Activated CD8-positive, alpha-beta memory T cell treated with anti-CD3 and anti-CD28 coated beads, Interleukin-2, amount 50 U/mL, for 1 hour (primary cell): ENCODE data around the gene ME3.
"Not testable (repeated sequence)": the region's sequence is repeated elsewhere in the genome, so short reads cannot be mapped to it uniquely, and the experiment has no call there.

Experiments used
- DNase-seq: peaks from one replicate; pipeline ENCODE4 v3.0.0-alpha.2; 2020; ENCODE audit errors: extremely low read depth

ME3 gene

DNA sequence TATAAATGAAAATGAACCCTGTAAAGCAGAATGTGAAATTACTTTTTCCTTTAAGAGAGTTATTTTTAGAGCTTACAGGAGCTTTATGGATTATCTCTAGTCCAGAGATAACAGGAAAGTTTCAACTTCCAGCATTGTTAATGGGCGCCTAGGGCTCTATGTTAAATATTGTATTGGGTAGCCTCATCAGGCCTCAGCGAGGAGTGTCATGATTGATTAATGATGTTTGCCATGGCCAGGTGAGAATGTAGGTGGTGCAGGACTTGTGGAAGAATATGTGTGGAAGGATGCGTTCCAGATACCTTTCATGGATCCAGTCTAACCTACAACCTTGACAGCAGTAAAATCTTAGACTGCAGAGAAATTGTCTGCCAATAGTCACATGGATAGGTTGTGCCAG lies 50.6 kb downstream of the ME3 start:
- DNase-seq, result no peak

DNA sequence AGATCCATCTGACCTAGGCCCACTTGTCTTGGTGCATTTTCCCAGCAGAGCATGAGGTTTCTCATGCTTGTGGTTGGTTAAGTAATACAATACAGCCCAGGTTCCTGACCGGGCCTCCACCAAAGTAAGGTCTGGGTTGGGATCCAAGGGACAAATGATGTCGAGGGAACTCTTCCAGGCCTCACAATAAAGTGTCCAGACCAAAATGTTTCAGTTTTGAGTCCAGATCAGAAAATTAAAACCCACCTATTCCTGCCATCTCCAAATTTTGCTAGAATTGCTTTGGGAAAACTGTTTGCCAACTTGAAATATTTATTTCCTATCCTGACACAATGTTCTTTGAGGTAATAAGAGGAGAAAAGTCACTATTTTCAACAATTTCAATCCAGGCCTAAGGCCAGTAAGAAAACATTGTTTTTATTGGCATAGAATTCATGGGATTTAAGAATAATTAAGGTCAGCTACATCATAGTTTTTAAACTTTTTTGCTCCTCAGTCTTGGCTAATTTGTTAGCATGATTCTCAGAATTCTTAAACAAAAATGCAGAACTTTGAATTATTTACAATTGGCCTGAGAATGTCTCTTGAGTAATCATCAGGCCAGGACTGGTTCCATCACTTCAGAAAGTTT lies 51.4 kb downstream of the ME3 start:
- DNase-seq, result no peak

DNA sequence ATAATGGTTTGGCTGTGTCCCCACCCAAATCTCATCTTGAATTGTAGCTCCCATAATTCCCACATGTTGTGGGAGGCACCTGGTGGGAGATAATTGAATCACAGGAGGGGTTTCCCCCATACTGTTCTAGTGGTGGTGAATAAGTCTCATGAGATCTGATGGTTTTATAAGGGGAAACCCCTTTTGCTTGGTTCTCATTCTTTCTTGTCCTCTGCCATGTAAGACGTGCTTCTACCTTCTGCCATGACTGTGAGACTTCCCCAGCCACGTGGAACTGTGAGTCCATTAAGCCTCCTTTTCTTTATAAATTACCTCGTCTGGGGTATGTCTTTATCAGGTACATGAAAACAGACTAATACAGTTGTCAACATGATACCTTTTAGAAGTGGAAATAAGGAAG lies 53.0 kb downstream of the ME3 start:
- not testable (repeated sequence) for DNase-seq

DNA sequence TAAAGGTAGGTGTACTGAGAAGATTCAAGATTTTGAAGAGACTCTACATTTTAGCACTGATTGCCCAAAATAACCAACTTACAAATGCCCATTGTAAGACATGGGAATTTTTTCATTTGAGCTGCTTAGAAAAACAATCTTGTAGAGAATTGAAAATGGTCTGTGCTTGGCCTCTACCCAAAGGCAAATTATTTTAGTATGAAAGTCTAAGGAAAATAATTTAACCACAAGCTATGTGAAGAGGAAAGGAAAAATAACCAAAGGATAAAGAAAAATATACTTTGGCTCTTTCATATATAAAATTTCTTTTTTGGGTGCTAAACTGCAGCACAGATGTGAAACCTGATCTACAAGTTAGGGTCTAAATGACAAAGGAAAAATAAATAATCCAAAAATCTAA lies 54.9 kb downstream of the ME3 start:
- DNase-seq, result no peak

DNA sequence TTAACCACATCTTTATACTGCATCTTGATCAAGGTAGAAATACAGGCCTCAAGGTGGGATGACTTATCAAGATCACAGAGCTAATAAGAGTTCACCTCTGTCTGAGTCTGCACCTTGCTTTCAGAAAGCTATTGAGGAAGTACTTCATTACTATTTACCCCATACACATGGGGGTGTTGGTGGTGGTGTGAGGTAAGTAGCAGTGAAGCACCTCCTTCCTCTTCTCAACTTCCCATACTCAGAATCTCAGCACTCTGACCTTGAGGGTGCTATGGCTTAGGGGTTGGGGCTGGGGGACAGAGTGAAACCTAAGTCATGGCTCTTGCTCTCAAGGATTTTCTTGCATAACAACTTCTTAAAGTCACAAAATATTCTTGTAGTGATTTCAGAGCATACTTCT lies 56.9 kb downstream of the ME3 start:
- DNase-seq, result no peak

DNA sequence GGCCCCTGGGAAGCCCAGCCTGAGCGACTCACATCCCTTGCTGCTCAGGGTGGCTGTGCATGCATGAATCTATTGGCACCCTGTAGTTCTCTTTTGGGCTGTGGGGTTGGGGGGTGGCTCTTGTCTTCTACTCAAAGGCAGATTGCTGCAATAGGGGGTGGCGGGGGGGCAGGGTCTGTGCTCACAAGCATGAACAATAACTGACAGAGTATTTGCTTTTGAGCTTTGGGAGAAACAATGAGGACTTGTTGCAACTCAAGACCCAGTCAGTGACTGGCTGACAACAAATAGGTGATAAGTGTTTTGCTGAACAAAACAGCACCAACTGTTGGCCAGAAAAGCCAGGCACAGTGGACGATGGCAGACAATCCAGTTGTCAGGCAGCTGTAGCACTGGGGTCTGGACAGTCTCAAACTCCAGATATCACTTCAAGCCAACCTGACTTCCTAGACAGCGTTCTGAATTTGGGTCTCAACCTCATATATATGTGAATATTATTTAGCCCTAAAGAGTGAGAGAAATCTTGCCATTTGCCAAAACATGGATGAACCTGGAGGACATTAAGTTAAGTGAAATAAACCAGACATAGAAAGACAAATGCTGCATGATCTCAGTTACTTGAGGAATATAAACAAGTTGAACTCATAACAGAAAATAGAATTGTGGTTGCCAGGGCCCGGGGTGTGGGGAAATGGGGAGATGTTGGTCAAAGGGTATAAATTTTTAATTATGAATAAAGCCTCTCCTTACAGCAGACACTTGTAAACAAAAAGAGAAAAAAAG lies 61.7 kb downstream of the ME3 start:
- no peak for DNase-seq

DNA sequence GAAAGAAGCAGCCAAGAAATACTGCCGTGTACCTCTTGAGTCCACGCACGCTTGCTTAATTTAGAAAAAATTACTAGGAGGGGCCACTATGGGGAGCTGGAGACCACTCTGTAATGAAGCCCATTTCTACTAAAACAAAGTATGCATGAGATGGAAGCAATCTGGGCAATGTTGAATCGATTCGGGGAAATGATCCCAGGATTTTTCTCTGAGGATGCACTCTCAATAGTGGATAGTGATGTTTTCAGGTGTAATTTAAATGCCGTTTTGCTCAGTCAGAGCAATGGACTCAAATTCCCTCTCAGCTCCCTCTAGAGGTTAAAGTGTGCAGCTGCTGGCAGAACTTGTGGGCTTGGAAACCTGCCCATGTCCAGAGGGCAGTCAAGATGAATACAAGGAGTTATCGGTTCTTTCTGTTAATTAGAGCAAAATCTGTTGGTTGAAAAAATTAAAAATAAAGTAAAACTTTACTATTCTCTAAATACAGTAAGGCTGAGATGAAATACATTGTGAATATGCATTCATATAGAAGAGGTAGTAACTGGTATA lies 64.1 kb downstream of the ME3 start:
- DNase-seq, result no peak

DNA sequence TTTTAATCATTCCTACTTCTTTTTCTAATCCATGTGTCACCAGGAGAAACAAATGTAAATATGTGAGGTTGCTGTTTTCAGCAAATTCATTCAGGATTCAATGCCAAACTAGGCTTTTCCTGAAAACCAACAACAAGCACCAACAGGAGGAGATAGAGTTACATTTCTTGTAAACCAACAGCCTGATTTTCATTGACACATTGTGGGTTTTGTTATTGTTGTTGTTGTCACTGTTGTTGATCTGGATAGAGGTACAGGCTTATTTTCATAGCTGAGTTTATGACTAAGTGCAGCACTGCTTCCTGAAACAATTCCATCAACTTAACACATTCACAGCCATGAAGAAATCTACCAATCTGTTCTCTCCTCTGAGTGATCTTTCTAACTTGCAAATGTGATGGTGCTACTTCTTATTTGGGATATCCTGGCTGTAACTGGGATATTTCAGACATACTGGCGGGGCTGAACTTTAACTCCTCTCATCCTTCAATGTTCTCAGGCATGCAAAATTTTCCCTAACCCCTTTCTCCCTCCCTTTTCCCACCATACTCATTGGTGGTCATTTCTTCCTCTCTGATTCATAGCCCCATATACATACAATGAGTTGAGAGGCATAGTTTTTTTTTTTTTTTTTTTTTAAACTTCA lies 65.5 kb downstream of the ME3 start:
- DNase-seq, result no peak

DNA sequence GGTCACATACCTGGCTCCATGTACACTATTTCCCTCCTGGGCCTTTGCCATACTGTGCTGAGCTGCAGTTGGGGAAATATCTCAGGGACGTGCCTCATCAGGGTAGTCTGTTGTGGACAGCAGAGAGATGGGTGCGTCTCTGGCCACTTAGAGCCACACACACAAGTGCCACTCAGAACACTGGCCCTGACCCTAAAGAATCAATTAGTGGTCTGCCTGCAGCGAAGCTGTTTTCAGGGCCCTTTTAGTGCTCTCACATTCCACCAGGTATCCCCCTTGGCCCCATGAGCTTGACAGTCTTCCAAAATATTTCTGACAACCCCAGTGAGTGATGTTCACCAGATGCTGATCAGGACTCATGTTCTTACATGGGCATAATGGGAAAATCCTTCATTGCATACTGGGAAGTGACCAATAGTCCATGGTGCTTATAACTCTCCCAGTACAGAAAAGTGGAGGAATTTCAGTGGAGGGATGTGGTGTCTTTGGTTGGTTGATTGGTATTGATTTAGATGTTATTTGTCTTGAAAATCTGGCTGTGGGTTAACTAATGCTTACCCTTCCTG lies 66.1 kb downstream of the ME3 start:
- DNase-seq, result no peak

DNA sequence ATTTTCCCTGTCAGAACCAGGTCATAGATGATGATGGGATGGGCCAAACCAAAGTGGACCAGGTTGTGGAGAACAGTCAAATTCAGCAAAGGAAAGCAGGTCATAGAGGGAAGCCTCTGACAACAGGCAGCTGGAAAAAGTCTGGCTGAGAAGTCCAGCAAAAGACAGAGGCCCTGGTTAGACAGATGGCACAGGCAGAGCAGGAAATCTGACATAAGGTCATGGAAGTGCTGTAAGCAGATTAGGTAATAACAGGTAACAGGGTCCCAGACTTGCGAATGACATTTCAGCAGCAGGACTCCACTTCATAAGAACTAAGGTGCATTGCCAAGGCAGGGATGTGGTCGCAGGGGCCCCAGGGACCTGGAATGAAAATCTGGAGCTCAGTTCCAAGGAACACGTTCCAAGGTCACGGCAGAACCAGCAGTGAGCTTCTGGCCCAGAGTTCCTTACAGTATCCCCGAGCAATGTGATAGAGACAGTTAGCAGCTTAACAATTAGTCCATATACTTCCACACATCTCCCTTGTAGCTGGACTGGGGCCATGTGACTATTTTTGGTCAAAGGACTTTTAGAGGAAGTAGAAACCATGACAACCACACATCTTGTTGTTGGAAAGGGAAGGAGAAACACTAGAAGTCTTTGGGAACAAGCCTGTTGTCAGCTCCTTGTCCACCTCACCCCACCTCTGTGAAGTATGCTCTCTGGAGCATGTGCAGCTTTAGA lies 75.4 kb downstream of the ME3 start:
- no peak for DNase-seq

DNA sequence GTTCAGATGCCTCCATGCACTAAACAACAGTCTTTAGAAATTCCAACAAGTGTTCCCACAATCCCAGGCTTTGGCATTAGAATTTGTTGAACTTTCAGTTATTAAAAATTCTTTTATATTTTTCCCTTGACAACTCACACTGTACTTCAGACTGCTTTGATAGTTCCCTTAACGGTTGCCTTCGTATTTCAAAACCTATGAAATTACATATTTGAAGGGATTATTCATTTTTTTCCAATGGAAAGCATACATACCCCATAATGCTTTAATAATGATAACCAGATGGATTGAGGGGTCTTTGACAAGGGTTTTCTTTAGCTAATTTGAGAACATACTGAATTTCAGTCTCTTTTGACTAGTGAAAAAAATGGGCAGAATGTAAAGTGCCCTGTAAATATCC lies 76.5 kb downstream of the ME3 start:
- DNase-seq, result no peak

DNA sequence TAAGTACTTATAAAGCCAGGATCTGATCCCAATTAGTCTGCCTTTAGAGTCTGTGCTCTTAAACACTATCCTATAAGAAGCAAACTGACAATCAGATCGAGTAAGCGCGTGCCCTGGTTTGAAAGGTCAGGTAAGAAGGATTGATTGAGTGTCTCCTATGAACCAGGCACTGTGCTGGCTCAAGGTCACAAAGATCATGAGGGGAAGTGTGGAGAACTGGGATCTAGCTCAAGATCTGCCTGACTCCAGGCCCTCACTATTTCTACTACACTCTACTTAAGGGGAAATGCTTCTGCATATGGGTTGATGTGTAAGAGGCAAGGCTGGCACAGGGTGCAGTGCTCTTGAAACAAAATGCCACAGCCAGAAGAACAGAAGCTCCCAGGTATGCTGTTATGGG lies 77.0 kb downstream of the ME3 start:
- DNase-seq, result no peak

DNA sequence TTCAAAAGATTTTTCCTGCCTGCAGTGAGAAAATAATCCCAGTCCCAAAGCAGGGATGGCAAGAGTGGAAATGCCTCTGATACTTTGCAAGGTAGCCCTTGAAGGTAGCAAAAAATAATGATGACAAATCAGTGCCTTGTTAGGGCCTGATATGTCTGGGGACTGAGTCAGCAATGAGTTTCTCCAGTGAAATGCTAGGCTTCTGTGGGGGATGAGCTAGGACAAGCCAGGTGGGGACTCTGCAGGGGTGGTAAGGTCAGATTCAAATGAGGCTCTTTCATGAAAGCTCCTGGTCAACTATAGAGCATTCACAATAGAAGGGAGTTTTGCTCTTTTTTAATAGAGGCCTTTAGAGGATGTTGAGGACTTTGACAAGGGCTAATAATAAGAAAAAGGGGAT lies 77.7 kb downstream of the ME3 start:
- no peak for DNase-seq

DNA sequence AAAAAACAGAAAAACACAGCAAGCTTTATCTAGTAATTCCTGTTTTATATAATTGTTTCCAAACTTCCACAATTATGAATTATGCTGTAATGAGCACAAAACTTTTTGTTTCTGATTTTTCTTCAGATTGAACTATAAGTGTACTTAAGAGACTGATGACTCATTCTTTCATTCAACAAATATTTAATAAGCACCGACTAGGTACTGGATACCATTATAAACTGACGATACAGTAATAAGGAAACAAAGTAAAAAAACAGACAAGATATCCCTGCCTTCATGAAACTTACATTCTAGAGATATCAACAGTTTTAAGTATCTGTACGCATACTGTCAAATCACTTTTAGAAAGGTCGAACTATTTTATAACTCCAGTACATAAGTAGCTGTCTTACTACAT lies 78.6 kb downstream of the ME3 start:
- no peak for DNase-seq

DNA sequence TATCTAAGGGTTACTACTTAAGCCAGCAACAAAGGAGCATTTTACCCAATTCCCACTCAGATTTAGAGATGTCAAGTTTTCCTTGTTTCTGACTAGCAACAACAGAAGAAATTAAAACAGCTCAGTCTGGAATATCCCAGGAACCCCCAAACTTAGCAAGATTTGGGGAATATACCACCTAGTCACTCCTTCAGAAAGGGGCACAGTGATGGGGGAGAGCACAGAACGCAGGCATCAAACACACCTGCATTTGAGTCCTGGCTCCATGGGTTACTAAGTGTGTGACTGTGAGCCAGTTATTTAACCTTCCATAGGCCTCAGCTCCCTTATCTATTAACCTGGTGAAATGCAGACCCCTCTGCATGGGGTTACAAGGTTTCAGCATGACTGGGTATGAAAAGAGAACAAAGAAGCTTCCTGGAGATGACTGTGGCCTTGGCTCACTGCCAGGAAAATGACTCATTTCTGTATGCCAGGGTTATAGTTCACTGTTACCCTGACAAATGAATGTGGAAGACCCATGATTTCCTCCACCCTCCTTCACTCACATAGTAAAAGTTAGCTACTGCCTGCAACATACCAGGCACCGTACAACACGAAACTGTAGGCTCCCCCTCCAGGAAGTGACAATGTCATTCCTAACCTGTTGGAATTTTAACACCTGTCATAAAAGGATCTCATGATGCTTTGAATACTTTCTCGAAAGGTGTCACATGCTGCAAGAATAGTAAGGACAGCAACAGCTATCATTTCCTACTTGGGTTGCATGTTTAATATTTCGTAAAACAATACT lies 79.6 kb downstream of the ME3 start:
- peak; percentile 14 for DNase-seq

DNA sequence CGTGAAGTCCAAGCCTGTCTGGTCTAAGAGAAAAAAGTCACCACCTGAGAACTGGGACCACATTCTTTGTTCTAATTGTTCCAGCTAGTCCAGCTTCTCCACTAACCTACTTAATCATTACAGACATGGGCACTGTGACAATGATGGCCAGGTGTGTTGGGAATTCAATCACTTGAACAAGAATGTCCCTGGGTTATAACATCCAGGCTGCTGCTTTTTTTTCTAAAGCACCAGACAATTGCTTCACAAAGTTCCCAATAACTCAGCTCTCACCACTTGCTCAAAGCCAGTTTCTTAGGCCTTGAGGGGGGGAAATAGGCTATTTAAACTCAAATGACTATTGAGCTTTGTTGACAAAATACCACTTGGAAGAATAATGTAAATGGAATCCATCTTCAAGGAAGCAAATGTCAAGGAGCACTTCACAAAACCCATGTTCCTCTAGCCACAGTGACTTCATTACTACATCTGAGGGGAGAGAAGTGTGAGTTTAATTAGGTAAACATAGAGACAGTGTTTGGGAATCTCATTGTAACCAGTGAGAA lies 80.3 kb downstream of the ME3 start:
- no peak for DNase-seq

DNA sequence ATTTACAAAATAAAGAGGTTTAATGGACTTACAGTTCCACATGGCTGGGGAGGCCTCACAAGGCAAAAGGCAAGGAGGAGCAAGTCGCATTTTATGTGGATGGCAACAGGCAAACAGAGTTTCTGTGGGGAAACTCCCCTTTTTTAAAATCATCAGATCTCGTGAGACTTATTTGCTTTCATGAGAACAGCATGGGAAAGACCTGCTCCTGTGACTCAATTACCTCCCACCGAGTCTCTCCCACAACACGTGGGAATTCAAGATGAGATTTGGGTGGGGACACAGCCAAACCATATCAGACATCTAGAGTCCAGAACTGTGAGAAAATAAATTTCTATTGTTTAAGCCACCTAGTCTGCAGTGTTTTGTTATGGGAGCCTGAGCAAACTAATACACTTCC lies 80.8 kb downstream of the ME3 start:
- no peak for DNase-seq

DNA sequence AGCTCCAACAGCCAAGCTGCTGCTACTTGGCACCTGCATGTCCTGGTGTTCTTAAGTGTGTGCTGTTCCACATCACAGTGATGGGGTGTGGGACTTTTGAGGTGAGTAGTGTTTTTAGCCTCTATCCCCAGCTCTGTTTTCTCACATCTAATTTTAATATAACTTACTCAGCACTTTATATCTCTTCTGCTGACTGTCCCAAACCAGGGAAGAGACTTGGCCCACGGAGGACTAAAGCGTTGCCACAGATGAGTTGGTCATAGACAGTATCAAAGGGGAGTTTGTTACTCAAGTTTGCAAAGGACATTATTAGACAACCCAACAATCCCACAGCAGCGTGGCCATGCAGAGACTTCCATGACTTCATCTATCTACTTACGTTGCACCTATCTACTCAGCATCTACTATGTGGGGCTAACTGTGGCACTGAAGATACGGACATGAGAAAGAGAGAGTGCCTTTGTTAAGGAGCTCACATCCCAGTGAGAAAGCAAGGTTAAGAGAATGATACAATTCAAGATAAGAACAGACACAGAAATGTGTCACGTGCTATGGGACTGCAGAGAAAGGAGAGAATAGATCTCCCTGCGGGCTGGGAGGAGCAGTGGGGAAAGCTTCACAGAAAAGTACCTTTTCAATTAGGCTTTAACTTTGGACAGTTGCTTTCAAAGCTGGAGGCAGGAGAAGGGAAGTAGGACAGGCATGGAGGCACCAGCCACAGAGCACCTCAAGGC lies 82.4 kb downstream of the ME3 start:
- DNase-seq, result no peak

DNA sequence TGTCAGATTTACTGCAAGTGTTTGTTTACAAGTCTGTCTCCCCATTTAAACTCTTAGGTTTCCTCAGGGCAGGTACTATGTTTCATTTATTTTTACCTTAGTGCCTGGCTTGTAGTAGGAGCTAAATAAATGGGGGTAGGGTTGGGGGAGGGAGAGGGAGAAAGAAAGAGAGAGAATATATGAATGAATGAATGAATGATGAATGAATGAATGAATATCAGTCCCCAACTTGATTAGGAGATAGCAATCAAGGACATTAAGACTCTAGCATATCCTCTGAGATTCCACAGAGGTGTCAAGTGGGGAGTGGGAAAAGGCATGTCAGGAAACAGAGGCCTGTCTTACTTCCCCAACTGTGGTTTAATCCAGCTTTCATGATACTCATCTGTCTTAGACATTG lies 83.2 kb downstream of the ME3 start:
- no peak for DNase-seq

DNA sequence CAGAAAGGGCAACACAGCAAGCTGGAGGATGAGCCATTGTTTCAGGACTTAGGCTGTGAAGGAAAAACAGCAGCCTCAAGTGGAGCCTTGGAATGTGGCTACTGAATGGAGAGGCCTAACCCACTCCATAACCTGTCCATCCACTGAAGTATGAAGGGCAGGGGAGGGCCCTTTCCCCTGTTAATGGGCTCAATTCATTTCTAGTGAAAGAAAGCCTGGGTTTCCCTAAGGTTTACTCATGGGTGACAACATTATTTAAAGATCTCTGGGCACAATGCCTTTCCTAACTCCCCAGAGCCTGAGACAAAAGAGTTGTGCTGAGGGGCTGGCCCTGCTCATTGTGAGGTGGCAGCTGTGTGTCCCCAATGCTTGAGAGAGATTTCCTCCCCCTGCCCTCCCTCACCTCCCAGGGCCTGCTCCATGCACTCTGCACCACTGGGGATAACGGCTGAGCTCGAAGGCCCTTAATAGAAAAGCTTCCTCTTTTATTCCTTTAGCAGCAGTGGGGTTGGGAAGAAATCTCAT lies 83.8 kb downstream of the ME3 start:
- DNase-seq, result no peak
